ENCODE data around the gene PPP1R16B. TPM values are rescaled to one million over a fixed set of nuclear protein-coding genes. Genes with fewer than 3 reads are reported as not detected.
A peak's percentile ranks its signal among the peaks of the same experiment; 100 is the strongest.

The PPP1R16B gene
- total RNA-seq, 4 donors from 2014 or later: 0.99 to 6.7 (median 3.6) TPM

DNA sequence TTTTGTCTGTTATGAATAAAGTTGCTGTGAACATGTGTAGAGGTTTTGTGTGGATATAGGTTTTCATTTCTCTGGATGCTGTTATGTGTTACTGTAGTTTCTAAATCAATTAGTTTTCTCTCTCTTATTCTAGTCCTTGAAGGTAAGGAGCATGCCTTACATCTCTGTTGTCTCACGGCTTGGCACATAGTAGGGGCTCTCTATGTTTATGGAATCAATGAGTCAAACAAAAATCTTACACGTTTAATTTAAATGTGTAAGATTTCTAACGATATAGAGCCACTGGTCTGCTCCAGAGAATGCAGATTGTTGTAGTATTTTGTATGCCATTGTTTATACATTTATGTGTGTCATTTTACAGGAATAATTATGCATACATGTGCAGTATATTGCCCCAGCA is 141.3 kb downstream of the PPP1R16B start:
- H3K4me3 ChIP-seq: no peak overlapping the region
- no peaks in the 10 kb centered on the region for H3K27me3 ChIP-seq
- intact Hi-C loops (cut with DNase I): no loop called here
- H3K36me3 ChIP-seq: peaks cover 0 to 71% (median 8%) of the 10 kb centered on the region in 3 donors
- no peak for DNase-seq
- H3K4me1 ChIP-seq: peaks cover 0 to 33% (median 9%) of the 10 kb centered on the region in 3 donors
- 45 to 61% methylated on average over 3 of the region's 3 CpGs for WGBS, 2 donors
- peak overlapping the region in 2 of 4 donors; percentile 33 to 80 for H3K27ac ChIP-seq
- TF ChIP-seq, protein P1, sequence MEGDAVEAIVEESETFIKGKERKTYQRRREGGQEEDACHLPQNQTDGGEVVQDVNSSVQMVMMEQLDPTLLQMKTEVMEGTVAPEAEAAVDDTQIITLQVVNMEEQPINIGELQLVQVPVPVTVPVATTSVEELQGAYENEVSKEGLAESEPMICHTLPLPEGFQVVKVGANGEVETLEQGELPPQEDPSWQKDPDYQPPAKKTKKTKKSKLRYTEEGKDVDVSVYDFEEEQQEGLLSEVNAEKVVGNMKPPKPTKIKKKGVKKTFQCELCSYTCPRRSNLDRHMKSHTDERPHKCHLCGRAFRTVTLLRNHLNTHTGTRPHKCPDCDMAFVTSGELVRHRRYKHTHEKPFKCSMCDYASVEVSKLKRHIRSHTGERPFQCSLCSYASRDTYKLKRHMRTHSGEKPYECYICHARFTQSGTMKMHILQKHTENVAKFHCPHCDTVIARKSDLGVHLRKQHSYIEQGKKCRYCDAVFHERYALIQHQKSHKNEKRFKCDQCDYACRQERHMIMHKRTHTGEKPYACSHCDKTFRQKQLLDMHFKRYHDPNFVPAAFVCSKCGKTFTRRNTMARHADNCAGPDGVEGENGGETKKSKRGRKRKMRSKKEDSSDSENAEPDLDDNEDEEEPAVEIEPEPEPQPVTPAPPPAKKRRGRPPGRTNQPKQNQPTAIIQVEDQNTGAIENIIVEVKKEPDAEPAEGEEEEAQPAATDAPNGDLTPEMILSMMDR (IDR thresholded peaks at IDR 0.05): no peak
- TF ChIP-seq POLR2A (IDR thresholded peaks at IDR 0.05): no peak
- no peaks in the 10 kb centered on the region for H3K9me3 ChIP-seq

DNA sequence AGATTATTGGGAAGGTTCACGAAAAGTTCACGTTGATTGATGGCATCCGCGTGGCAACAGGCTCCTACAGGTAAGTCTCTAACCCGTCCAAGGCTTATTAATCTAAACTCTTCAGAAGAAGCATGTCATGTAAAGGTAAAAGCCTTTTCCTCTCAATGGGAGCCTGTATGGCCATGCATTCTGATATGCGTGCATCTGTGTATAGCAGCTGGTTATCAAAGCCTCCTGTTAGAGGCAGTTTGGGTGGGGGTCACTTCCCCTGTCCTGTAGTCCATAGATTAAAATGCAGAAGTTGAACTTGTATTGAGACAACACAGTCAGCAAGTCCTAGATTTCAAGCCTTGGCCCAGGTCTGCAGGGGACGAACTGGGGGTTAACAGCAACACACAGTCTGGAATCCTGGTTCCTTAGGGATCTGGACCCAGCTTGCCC is 142.4 kb downstream of the PPP1R16B start:
- no peak for DNase-seq

DNA sequence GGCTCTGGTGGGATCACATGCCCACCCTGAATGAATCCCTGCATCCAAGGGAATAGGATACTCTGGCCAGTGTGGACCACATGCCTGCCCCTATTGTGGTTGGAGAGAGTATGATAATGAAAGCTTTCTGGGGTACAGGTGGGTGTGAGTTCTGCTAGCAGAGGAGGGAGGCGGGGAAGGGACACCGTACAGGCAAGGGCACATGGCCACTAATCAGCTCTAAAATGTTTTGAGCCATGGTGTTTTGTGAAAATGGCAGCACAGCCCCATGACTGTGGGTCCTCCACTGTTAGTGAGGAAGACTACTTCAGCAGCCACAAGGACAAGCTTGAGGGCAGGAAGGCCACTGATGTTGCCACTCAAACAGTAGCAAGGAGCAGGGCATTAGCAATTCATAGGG is 144.8 kb downstream of the PPP1R16B start:
- Histone ChIP-seq H3K9me3 (no peaks in the 10 kb centered on the region), H3K27me3 (no peaks in the 10 kb centered on the region), H3K27ac (no peak overlapping the region), H3K36me3 (peaks cover 0 to 61% (median 8%) of the 10 kb centered on the region in 3 donors), H3K4me3 (no peak overlapping the region), H3K4me1 (peaks cover 0 to 25% (median 9%) of the 10 kb centered on the region in 3 donors)
- no peak for TF ChIP-seq POLR2A (IDR thresholded peaks at IDR 0.05)
- TF ChIP-seq, protein P1 (IDR thresholded peaks at IDR 0.05): no peak
- DNase-seq: no peak
- intact Hi-C loops (cut with DNase I): no loop called here
- 67 to 90% methylated on average over 2 of the region's 2 CpGs for WGBS, 2 donors

More for the DNA sequence above, 142.4 kb downstream of the PPP1R16B start:
- WGBS, 2 donors: 21 to 55% methylated on average over 7 of the region's 7 CpGs
- Histone ChIP-seq H3K27ac (peak overlapping the region; percentile 14 to 80 (median 30)), H3K36me3 (peaks cover 0 to 71% (median 8%) of the 10 kb centered on the region in 3 donors), H3K9me3 (no peaks in the 10 kb centered on the region), H3K27me3 (no peaks in the 10 kb centered on the region), H3K4me1 (peaks cover 0 to 33% (median 9%) of the 10 kb centered on the region in 3 donors), H3K4me3 (no peak overlapping the region)
- intact Hi-C loops (cut with DNase I): no loop called here
- TF ChIP-seq, protein P1 (IDR thresholded peaks at IDR 0.05): no peak
- no peak for TF ChIP-seq POLR2A (IDR thresholded peaks at IDR 0.05)

DNA sequence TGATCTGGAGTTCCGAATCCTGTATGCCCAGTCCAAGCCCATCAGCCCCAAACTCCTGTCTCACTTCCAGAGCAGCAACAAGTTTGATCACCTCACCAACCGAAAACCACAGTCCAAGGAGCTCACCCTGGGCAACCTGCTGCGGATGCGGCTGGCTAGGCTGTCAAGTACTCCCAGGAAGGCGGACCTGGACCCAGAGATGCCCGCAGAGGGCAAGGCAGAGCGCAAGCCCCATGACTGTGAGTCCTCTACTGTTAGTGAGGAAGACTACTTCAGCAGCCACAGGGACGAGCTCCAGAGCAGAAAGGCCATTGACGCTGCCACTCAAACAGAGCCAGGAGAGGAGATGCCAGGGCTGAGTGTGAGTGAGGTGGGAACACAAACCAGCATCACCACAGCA is 146.1 kb downstream of the PPP1R16B start:
- H3K27ac ChIP-seq: no peak overlapping the region
- H3K4me1 ChIP-seq: peaks cover 0 to 19% (median 9%) of the 10 kb centered on the region in 3 donors
- H3K27me3 ChIP-seq: no peaks in the 10 kb centered on the region
- intact Hi-C loops (cut with DNase I): no loop called here
- H3K4me3 ChIP-seq: no peak overlapping the region
- no peak for DNase-seq
- TF ChIP-seq, protein P1 (IDR thresholded peaks at IDR 0.05): no peak
- TF ChIP-seq POLR2A (IDR thresholded peaks at IDR 0.05): no peak
- peaks cover 0 to 61% (median 8%) of the 10 kb centered on the region in 3 donors for H3K36me3 ChIP-seq
- 93 to 100% methylated on average over 5 to 7 of the region's 9 CpGs for WGBS, 2 donors
- H3K9me3 ChIP-seq: no peaks in the 10 kb centered on the region

DNA sequence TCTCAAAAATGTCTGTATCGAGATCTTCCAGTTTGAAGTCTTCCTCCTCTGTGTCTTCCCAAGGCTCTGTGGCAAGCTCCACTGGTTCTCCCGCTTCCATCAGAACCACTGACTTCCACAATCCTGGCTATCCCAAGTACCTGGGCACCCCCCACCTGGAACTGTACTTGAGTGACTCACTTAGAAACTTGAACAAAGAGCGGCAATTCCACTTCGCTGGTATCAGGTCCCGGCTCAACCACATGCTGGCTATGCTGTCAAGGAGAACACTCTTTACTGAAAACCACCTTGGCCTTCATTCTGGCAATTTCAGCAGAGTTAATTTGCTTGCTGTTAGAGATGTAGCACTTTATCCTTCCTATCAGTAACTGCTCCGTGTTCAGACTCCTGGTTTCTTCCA is 146.7 kb downstream of the PPP1R16B start:
- no peak for DNase-seq
- no peaks in the 10 kb centered on the region for H3K9me3 ChIP-seq
- no peaks in the 10 kb centered on the region for H3K27me3 ChIP-seq
- TF ChIP-seq, protein P1 (IDR thresholded peaks at IDR 0.05): no peak
- no peak for TF ChIP-seq POLR2A (IDR thresholded peaks at IDR 0.05)
- intact Hi-C loops (cut with DNase I): no loop called here
- WGBS, 2 donors: 89 to 92% methylated on average over 6 of the region's 6 CpGs
- no peak overlapping the region for H3K27ac ChIP-seq
- H3K36me3 ChIP-seq: peaks cover 0 to 61% (median 8%) of the 10 kb centered on the region in 3 donors
- H3K4me1 ChIP-seq: peaks cover 0 to 14% (median 9%) of the 10 kb centered on the region in 3 donors
- H3K4me3 ChIP-seq: no peak overlapping the region
